Measurements from ENCODE around the gene ERC2.
A peak's percentile ranks its signal among the peaks of the same experiment; 100 is the strongest.

ERC2 gene

DNA sequence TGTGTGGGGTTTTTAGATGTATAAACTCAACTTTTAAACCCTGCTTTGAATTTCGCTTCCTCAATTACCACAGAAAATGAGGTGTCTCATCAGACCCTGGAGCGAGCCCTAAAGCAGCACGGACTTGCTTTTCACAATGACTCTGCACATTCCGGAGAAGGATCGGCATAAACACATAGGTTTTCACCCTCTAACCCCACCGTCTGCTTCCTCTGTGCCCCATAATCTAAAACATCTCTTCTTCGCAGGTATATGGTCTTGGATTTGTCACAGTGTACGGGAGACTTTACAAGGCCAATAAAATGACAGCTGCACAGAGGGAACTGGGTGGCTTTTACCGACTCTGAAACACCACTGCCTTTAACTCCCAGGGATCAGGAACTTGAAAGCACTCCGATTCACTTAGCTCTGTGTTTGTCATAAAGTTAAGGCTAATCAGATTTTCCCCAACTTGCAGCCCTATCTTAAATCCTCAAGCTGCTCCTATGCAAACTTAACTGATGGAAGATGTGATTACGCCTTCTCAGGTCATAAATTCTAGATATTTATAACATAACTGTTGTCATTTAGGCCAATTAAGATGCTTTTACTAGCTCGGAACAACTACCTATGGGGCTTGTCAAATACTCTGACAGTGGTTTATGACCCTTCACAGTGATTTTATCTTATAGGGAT is 847.8 kb downstream of the ERC2 start:
- Histone ChIP-seq H3K36me3 (ENCODE audit: insufficient read depth, low read length) (no peaks in the 10 kb centered on the region), H3K4me1 (ENCODE audit: insufficient read depth, low read length) (peaks cover 42% of the 10 kb centered on the region), H3K9ac (ENCODE audit: low read depth, low read length) (no peak overlapping the region), H3K9me3 (ENCODE audit: control insufficient read depth, insufficient read depth, low read length) (no peaks in the 10 kb centered on the region)

- no peaks in the 10 kb centered on the region for H3K36me3 ChIP-seq (ENCODE audit: insufficient read depth, low read length)
- H3K4me1 ChIP-seq (ENCODE audit: insufficient read depth, low read length), result peaks cover 54% of the 10 kb centered on the region
- no peak overlapping the region for H3K9ac ChIP-seq (ENCODE audit: low read depth, low read length)
- no peaks in the 10 kb centered on the region for H3K9me3 ChIP-seq (ENCODE audit: control insufficient read depth, insufficient read depth, low read length)
These were observed 849.0 kb downstream of the ERC2 start for GRCh38 chr3:55619046-55619808.

GRCh38 chr3:55617385-55617784 is 850.9 kb downstream of the ERC2 start:
- Histone ChIP-seq H3K9me3 (ENCODE audit: control insufficient read depth, insufficient read depth, low read length) (no peaks in the 10 kb centered on the region), H3K4me1 (ENCODE audit: insufficient read depth, low read length) (peaks cover 58% of the 10 kb centered on the region)

DNA sequence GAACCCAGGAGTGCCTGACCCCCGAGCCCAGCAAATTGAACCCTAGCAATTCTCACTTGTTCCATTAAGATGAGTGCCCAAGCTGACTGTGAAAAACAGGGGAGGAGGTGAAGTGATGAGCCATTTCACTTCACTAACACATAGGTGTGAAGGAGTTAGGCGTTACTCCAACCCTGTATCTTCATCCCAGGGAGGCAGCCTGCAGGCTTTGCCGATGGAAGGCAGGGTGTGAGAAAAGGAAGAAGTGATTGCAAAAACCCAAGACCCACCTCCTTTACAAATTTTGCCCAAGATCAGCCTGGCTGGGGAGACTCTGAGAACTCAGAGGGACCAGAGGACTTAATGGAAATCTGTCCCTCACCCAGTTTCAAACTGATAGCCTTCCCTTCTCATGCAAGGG is 851.5 kb downstream of the ERC2 start:
- Histone ChIP-seq H3K9ac (ENCODE audit: low read depth, low read length) (no peak overlapping the region), H3K36me3 (ENCODE audit: insufficient read depth, low read length) (no peaks in the 10 kb centered on the region), H3K4me1 (ENCODE audit: insufficient read depth, low read length) (peaks cover 57% of the 10 kb centered on the region), H3K9me3 (ENCODE audit: control insufficient read depth, insufficient read depth, low read length) (no peaks in the 10 kb centered on the region)

More at GRCh38 chr3:55617385-55617784, 850.9 kb downstream of the ERC2 start:
- Histone ChIP-seq H3K36me3 (ENCODE audit: insufficient read depth, low read length) (no peaks in the 10 kb centered on the region), H3K9ac (ENCODE audit: low read depth, low read length) (no peak overlapping the region)

DNA sequence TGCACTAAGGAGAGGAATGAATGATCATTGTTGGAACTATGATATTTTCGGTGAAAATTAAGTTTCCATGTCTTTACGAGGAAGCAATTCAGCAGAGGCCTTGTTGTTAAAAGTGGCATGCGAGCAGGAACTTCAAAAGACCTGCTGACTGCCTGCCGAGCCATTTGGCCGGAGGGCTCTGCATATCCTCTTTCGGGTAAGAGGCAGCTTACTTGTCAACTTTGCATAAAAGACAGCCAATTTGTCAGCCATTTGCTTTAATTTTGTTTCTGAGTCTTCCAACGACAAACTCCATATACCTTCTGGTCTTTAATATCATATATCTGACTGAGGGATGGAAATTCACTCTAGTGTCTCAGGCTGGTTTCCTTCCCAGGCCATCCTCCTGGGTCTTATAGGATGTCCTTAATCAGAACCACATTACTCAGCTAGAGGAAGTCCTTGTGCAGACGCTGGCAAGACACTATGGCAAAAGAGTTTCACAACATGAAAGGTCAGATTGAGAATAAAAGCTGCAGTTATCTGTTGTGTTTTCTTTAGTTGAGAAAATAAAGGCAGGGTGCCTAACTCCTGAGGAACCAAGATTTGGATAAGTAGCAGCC is 852.5 kb downstream of the ERC2 start:
- no peaks in the 10 kb centered on the region for H3K9me3 ChIP-seq (ENCODE audit: control insufficient read depth, insufficient read depth, low read length)
- peak overlapping the region; percentile 24; the same call in 1 of the 2 replicates for H3K9ac ChIP-seq (ENCODE audit: low read depth, low read length)
- H3K4me1 ChIP-seq (ENCODE audit: insufficient read depth, low read length), result peaks cover 47% of the 10 kb centered on the region
- no peaks in the 10 kb centered on the region for H3K36me3 ChIP-seq (ENCODE audit: insufficient read depth, low read length)

GRCh38 chr3:55615039-55615693 is 853.1 kb downstream of the ERC2 start:
- Histone ChIP-seq H3K4me1 (ENCODE audit: insufficient read depth, low read length) (peaks cover 41% of the 10 kb centered on the region), H3K9me3 (ENCODE audit: control insufficient read depth, insufficient read depth, low read length) (no peaks in the 10 kb centered on the region), H3K36me3 (ENCODE audit: insufficient read depth, low read length) (no peaks in the 10 kb centered on the region), H3K9ac (ENCODE audit: low read depth, low read length) (no peak overlapping the region)

GRCh38 chr3:55611121-55611520 is 857.1 kb downstream of the ERC2 start:
- H3K9ac ChIP-seq (ENCODE audit: low read depth, low read length), result no peak overlapping the region
- H3K9me3 ChIP-seq (ENCODE audit: control insufficient read depth, insufficient read depth, low read length), result no peaks in the 10 kb centered on the region
- H3K36me3 ChIP-seq (ENCODE audit: insufficient read depth, low read length), result no peaks in the 10 kb centered on the region
- peaks cover 28% of the 10 kb centered on the region for H3K4me1 ChIP-seq (ENCODE audit: insufficient read depth, low read length)

GRCh38 chr3:55609230-55609827 is 858.9 kb downstream of the ERC2 start:
- H3K4me1 ChIP-seq (ENCODE audit: insufficient read depth, low read length), result peaks cover 18% of the 10 kb centered on the region
- H3K36me3 ChIP-seq (ENCODE audit: insufficient read depth, low read length), result no peaks in the 10 kb centered on the region
- no peaks in the 10 kb centered on the region for H3K9me3 ChIP-seq (ENCODE audit: control insufficient read depth, insufficient read depth, low read length)
- no peak overlapping the region for H3K9ac ChIP-seq (ENCODE audit: low read depth, low read length)

DNA sequence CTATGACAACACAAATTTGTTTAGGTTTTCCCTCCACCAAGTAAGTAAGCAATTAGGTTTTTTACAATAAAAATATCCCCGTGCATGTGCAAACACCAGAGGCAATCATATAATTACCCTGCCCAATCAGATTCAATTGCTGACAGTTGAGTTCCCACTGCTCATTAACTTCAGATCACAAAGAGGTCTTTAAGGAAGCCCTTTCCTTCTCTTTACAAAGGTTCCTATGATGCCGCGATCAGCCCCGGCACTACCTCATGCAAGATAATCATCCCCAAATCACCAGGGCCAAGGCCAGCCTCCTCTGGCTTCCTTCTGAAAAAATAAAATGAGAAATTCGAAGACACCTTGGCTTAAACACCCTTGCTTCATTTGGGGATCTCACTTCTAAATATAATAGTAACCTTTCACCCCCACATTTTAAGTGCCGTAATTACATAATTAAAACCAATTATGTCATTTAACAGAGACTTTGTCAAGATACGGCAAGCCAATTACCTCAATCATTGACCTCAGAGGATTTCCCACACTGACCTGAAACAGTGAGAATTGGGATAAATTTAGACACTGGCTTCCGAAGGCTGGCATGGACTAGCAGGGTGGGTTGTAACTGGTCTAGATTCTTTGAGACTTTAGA is 859.8 kb downstream of the ERC2 start:
- no peaks in the 10 kb centered on the region for H3K36me3 ChIP-seq (ENCODE audit: insufficient read depth, low read length)
- no peaks in the 10 kb centered on the region for H3K9me3 ChIP-seq (ENCODE audit: control insufficient read depth, insufficient read depth, low read length)
- peaks cover 14% of the 10 kb centered on the region for H3K4me1 ChIP-seq (ENCODE audit: insufficient read depth, low read length)
- no peak overlapping the region for H3K9ac ChIP-seq (ENCODE audit: low read depth, low read length)

- H3K9ac ChIP-seq (ENCODE audit: low read depth, low read length), result no peak overlapping the region
- H3K36me3 ChIP-seq (ENCODE audit: insufficient read depth, low read length), result no peaks in the 10 kb centered on the region
- H3K4me1 ChIP-seq (ENCODE audit: insufficient read depth, low read length), result peaks cover 14% of the 10 kb centered on the region
These were observed 860.4 kb downstream of the ERC2 start for GRCh38 chr3:55607844-55608243.

GRCh38 chr3:55607175-55607574 is 861.1 kb downstream of the ERC2 start:
- Histone ChIP-seq H3K36me3 (ENCODE audit: insufficient read depth, low read length) (no peaks in the 10 kb centered on the region), H3K9me3 (ENCODE audit: control insufficient read depth, insufficient read depth, low read length) (no peaks in the 10 kb centered on the region), H3K4me1 (ENCODE audit: insufficient read depth, low read length) (peaks cover 14% of the 10 kb centered on the region), H3K9ac (ENCODE audit: low read depth, low read length) (no peak overlapping the region)

More at GRCh38 chr3:55607844-55608243, 860.4 kb downstream of the ERC2 start:
- no peaks in the 10 kb centered on the region for H3K9me3 ChIP-seq (ENCODE audit: control insufficient read depth, insufficient read depth, low read length)

- H3K9me3 ChIP-seq (ENCODE audit: control insufficient read depth, insufficient read depth, low read length), result no peaks in the 10 kb centered on the region
- peaks cover 14% of the 10 kb centered on the region for H3K4me1 ChIP-seq (ENCODE audit: insufficient read depth, low read length)
- H3K9ac ChIP-seq (ENCODE audit: low read depth, low read length), result no peak overlapping the region
- no peaks in the 10 kb centered on the region for H3K36me3 ChIP-seq (ENCODE audit: insufficient read depth, low read length)
These were observed 862.6 kb downstream of the ERC2 start for GRCh38 chr3:55605443-55606236.

GRCh38 chr3:55604846-55605245 is 863.4 kb downstream of the ERC2 start:
- no peak overlapping the region for H3K9ac ChIP-seq (ENCODE audit: low read depth, low read length)
- peaks cover 14% of the 10 kb centered on the region for H3K4me1 ChIP-seq (ENCODE audit: insufficient read depth, low read length)
- H3K9me3 ChIP-seq (ENCODE audit: control insufficient read depth, insufficient read depth, low read length), result no peaks in the 10 kb centered on the region
- H3K36me3 ChIP-seq (ENCODE audit: insufficient read depth, low read length), result no peaks in the 10 kb centered on the region
